ENCODE results near the gene CYSRT1.

The CYSRT1 gene

GRCh38 chr9:137271696-137272076 is 46.7 kb downstream of the CYSRT1 start:
- DNase-seq (ENCODE audit: low read depth), result no peak

DNA sequence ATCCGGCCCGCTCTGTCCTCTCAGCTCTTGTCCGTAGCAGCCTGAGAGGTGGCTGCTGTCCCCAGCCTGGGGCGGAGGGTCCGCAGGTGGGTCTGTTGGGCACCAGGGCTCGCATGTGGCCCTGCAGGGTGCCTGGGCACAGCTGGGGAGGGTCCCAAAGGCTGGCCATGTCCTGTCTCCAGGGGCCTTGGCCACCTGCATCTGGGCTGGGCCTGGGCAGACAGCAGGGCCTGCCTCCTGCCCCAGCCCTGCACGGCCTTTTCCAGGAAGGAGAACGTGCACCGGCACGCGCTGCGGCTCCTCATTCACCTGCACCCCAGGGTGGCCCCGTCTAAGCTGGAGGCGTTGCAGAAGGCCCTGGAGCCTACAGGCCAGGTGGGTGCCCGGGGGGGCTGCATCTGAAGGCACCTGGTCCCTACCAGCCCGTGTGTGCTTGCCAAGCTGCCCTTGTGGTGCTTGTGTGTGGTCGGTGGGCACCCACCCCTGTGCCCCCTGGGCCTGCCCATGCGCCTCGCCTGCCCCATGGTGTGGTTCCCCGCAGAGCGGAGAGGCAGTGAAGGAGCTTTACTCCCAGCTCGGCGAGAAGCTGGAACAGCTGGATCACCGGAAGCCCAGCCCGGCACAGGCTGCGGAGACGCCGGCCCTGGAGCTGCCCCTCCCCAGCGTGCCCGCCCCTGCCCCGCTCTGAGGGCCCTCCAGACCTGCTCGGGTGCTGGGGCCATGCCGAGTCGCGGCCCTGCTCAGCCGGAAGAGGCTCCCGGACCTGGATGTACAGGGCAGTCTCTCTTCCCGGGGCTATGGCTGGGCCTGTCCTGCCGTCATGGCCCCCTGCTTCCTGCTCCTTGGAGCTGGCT is 47.5 kb downstream of the CYSRT1 start:
- no peak for DNase-seq (ENCODE audit: low read depth)

DNA sequence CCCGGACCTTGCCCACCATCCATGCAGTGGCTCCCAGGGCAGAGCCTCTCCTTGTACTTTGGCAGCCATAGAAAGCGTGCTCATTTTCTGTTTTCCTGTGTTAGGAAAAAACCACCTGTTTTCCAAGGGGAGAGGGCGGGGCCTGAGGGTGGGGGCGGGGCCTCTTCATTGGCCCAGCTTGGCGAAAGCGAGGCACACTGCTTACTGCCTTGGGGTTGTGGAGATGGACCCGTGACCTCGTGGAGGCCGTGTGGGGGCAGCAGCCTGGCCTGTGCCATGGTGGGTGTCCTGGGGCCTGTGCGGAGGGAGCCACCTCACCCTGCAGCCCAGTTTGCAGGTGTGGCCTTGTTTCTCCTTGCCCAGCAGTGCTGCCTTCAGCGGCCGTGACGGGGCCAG is 48.1 kb downstream of the CYSRT1 start:
- no peak for DNase-seq (ENCODE audit: low read depth)

GRCh38 chr9:137273611-137274320 is 48.8 kb downstream of the CYSRT1 start:
- DNase-seq (ENCODE audit: low read depth), result no peak

GRCh38 chr9:137275203-137275587 is 50.2 kb downstream of the CYSRT1 start:
- DNase-seq (ENCODE audit: low read depth), result no peak

Data from EH (cell line).